ENCODE measurements around the gene LCA5.
"Not testable (repeated sequence)": the region's sequence is repeated elsewhere in the genome, so short reads cannot be mapped to it uniquely, and the experiment has no call there.

Gene LCA5

GRCh38 chr6:79536954-79537747 lies at the start of gene LCA5:
LCA5 (minus strand) TSS chr6:79537430; CDS start chr6:79518894, 18,536 bp downstream.
- DNase-seq (ENCODE audit: low read depth): peak; percentile 60

GRCh38 chr6:79586548-79586947 lies 49.3 kb upstream of the LCA5 start:
- DNase-seq (ENCODE audit: low read depth): no peak

GRCh38 chr6:79584332-79584731 lies 47.1 kb upstream of the LCA5 start:
- DNase-seq (ENCODE audit: low read depth): no peak

GRCh38 chr6:79577926-79578325 lies 40.7 kb upstream of the LCA5 start:
- not testable (repeated sequence) for DNase-seq (ENCODE audit: low read depth)

GRCh38 chr6:79574630-79575225 lies 37.5 kb upstream of the LCA5 start:
- no peak for DNase-seq (ENCODE audit: low read depth)

- DNase-seq (ENCODE audit: low read depth): no peak
Measured at GRCh38 chr6:79574174-79574573, 36.9 kb upstream of the LCA5 start.

- no peak for DNase-seq (ENCODE audit: low read depth)
Measured at GRCh38 chr6:79571030-79571367, 33.8 kb upstream of the LCA5 start.

GRCh38 chr6:79570129-79571029 lies 33.1 kb upstream of the LCA5 start:
- DNase-seq (ENCODE audit: low read depth): no peak

GRCh38 chr6:79568996-79569395 lies 31.8 kb upstream of the LCA5 start:
- DNase-seq (ENCODE audit: low read depth): no peak

GRCh38 chr6:79564636-79565035 lies 27.4 kb upstream of the LCA5 start:
- DNase-seq (ENCODE audit: low read depth): no peak

- no peak for DNase-seq (ENCODE audit: low read depth)
Measured at GRCh38 chr6:79559706-79560105, 22.5 kb upstream of the LCA5 start.

GRCh38 chr6:79557673-79558467 lies 20.6 kb upstream of the LCA5 start:
- no peak for DNase-seq (ENCODE audit: low read depth)

GRCh38 chr6:79554305-79554704 lies 17.1 kb upstream of the LCA5 start:
- DNase-seq (ENCODE audit: low read depth): no peak

GRCh38 chr6:79551401-79551800 lies 14.2 kb upstream of the LCA5 start:
- no peak for DNase-seq (ENCODE audit: low read depth)

GRCh38 chr6:79548304-79548703 lies 11.1 kb upstream of the LCA5 start:
- DNase-seq (ENCODE audit: low read depth): no peak

GRCh38 chr6:79546186-79546585 lies 9.0 kb upstream of the LCA5 start:
- no peak for DNase-seq (ENCODE audit: low read depth)

- no peak for DNase-seq (ENCODE audit: low read depth)
Measured at GRCh38 chr6:79544939-79545450, 7.8 kb upstream of the LCA5 start.

- DNase-seq (ENCODE audit: low read depth): no peak
Measured at GRCh38 chr6:79544299-79544927, 7.2 kb upstream of the LCA5 start.

- DNase-seq (ENCODE audit: low read depth): no peak
Measured at GRCh38 chr6:79543886-79544285, 6.7 kb upstream of the LCA5 start.

GRCh38 chr6:79543411-79543810 lies 6.2 kb upstream of the LCA5 start:
- no peak for DNase-seq (ENCODE audit: low read depth)

Measured in activated T-helper 1 cell treated with Interleukin-2 at 50 U/mL for 16 hours (primary cell).